ENCODE data around the gene INAFM1. TPM values are rescaled to one million over a fixed set of nuclear protein-coding genes. Genes with fewer than 3 reads are reported as not detected.

Gene INAFM1
- total RNA-seq, 1 experiment from 2014 or later: 13.5 TPM

DNA sequence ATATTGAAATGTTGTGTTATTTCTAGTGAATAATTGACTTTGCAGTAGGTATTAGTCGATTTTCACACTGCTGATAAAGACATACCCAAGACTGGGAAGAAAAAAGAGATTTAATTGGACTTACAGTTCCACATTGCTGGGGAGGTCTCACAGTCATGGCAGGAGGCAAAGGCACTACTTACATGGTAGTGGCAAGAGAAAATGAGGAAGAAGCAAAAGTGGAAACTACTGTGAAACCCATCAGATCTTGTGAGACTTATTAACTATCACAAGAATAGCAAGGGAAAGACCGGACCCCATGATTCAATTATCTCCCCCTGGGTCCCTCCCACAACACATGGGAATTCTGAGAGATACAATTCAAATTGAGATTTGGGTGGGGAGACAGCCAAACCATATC is 47.4 kb downstream of the INAFM1 start:
- intact Hi-C loops (cut with micrococcal nuclease; ENCODE audit: unreplicated experiment): no loop called here
- H2AFZ ChIP-seq: no peak overlapping the region
- no peaks in the 10 kb centered on the region for H3K4me1 ChIP-seq (replicated peaks; ENCODE audit: insufficient read depth)
- BruUV-seq (replicated peaks): no TSS peak
- no peaks in the 10 kb centered on the region for H3F3A ChIP-seq (ENCODE audit: insufficient read depth, low read depth)
- H4K20me1 ChIP-seq (ENCODE audit: insufficient read depth): no peaks in the 10 kb centered on the region
- ChIA-PET POLR2A (ENCODE audit: unreplicated experiment) (no interaction called here), CTCF (no interaction called here)
- no peak overlapping the region for H3K4me2 ChIP-seq
- H3K79me2 ChIP-seq (ENCODE audit: low read depth): no peaks in the 10 kb centered on the region
- no peaks in the 10 kb centered on the region for H3K9me3 ChIP-seq (ENCODE audit: insufficient read depth, low read depth)
- 0 out of 2 replicates have a peak, but pooled peaks cover 3% of the 10 kb centered on the region for H3K27me3 ChIP-seq (ENCODE audit: insufficient read depth, low read depth)
- no peaks in the 10 kb centered on the region for H3K36me3 ChIP-seq (ENCODE audit: low read depth)
- no peaks in the 10 kb centered on the region for H3K9me2 ChIP-seq (ENCODE audit: insufficient read depth)
- TF ChIP-seq EZH2 (IDR thresholded peaks at IDR 0.05; ENCODE audit: low read depth): no peak
- TF ChIP-seq, protein P1, sequence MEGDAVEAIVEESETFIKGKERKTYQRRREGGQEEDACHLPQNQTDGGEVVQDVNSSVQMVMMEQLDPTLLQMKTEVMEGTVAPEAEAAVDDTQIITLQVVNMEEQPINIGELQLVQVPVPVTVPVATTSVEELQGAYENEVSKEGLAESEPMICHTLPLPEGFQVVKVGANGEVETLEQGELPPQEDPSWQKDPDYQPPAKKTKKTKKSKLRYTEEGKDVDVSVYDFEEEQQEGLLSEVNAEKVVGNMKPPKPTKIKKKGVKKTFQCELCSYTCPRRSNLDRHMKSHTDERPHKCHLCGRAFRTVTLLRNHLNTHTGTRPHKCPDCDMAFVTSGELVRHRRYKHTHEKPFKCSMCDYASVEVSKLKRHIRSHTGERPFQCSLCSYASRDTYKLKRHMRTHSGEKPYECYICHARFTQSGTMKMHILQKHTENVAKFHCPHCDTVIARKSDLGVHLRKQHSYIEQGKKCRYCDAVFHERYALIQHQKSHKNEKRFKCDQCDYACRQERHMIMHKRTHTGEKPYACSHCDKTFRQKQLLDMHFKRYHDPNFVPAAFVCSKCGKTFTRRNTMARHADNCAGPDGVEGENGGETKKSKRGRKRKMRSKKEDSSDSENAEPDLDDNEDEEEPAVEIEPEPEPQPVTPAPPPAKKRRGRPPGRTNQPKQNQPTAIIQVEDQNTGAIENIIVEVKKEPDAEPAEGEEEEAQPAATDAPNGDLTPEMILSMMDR (conservative IDR thresholded peaks at IDR 0.05): no peak
- no peak overlapping the region for H3K4me3 ChIP-seq
- DNase-seq: no peak
- H3K27ac ChIP-seq: no peak overlapping the region

DNA sequence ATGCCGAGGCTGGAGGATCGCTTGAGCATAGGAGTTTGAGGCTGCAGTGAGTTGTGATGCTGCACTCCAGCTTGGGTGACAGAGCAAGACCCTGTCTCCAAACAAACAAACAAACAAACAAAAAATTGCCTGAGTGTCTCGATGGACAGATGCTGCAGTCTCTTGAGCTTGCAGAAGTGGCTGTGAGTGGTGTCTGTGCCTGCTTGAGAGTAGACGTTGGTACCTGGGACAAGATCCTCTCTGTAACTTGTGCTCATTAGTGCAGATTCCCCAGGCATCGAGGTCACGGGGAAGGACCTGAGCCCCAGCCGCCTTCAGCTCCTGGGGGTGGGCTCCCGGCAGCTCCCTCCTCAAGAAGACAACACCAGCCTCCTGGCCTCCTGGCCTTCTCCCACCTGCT is 48.7 kb downstream of the INAFM1 start:
- TF ChIP-seq, protein P1 (conservative IDR thresholded peaks at IDR 0.05): no peak
- no peak for TF ChIP-seq EZH2 (IDR thresholded peaks at IDR 0.05; ENCODE audit: low read depth)
- intact Hi-C loops (cut with micrococcal nuclease; ENCODE audit: unreplicated experiment): no loop called here
- Histone ChIP-seq H2AFZ (no peak overlapping the region), H3K36me3 (ENCODE audit: low read depth) (no peaks in the 10 kb centered on the region), H3K9me3 (ENCODE audit: insufficient read depth, low read depth) (no peaks in the 10 kb centered on the region), H3K79me2 (ENCODE audit: low read depth) (no peaks in the 10 kb centered on the region), H3K9me2 (ENCODE audit: insufficient read depth) (no peaks in the 10 kb centered on the region), H3K4me2 (no peak overlapping the region), H4K20me1 (ENCODE audit: insufficient read depth) (no peaks in the 10 kb centered on the region), H3F3A (ENCODE audit: insufficient read depth, low read depth) (no peaks in the 10 kb centered on the region), H3K27me3 (ENCODE audit: insufficient read depth, low read depth) (0 out of 2 replicates have a peak, but pooled peaks cover 3% of the 10 kb centered on the region), H3K27ac (no peak overlapping the region), H3K4me1 (replicated peaks; ENCODE audit: insufficient read depth) (no peaks in the 10 kb centered on the region), H3K4me3 (no peak overlapping the region)
- DNase-seq: no peak
- no TSS peak for BruUV-seq (replicated peaks)
- CTCF ChIA-PET: no interaction called here
- POLR2A ChIA-PET (ENCODE audit: unreplicated experiment): no interaction called here

DNA sequence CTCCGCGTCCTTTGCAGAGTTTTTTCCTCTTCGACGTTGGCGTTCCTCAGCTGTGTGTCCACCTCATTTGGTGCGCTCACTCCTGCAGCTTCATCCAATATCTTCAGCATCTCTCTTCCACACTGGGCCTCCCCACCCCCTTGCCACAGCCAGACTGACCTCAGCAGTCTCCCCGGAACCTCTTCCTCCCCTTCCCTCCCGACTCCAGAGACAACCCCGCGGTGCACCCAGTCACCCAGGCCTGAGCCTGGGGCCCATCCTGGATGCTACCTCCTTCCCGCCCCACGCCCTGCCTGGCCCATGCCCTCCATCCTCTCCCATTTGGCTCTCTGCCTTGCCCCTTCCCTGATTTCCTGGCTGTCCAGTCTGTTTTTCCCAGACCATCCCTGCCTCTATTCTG is 49.2 kb downstream of the INAFM1 start:
- Histone ChIP-seq H2AFZ (no peak overlapping the region), H3K4me3 (no peak overlapping the region), H3K79me2 (ENCODE audit: low read depth) (no peaks in the 10 kb centered on the region), H3K4me2 (no peak overlapping the region), H3F3A (ENCODE audit: insufficient read depth, low read depth) (no peaks in the 10 kb centered on the region), H3K4me1 (replicated peaks; ENCODE audit: insufficient read depth) (no peaks in the 10 kb centered on the region), H4K20me1 (ENCODE audit: insufficient read depth) (no peaks in the 10 kb centered on the region), H3K27me3 (ENCODE audit: insufficient read depth, low read depth) (0 out of 2 replicates have a peak, but pooled peaks cover 3% of the 10 kb centered on the region), H3K27ac (no peak overlapping the region), H3K9me3 (ENCODE audit: insufficient read depth, low read depth) (no peaks in the 10 kb centered on the region), H3K36me3 (ENCODE audit: low read depth) (no peaks in the 10 kb centered on the region), H3K9me2 (ENCODE audit: insufficient read depth) (no peaks in the 10 kb centered on the region)
- no TSS peak for BruUV-seq (replicated peaks)
- POLR2A ChIA-PET (ENCODE audit: unreplicated experiment): no interaction called here
- no peak for DNase-seq
- CTCF ChIA-PET: no interaction called here
- TF ChIP-seq EZH2 (IDR thresholded peaks at IDR 0.05; ENCODE audit: low read depth): no peak
- TF ChIP-seq, protein P1 (conservative IDR thresholded peaks at IDR 0.05): no peak
- intact Hi-C loops (cut with micrococcal nuclease; ENCODE audit: unreplicated experiment): no loop called here
